WTC11 (cell line): ENCODE measurements around the gene ABHD6.

Experiments used
- ESRRA ChIP-seq: sonication (generic); formaldehyde crosslinking; IDR thresholded peaks from 2 replicates; pipeline ENCODE4 v1.8.1; 2022; ENCODE audit warnings: mild to moderate bottlenecking, missing genetic modification reagents, borderline replicate concordance
- JUN ChIP-seq: sonication (generic); formaldehyde crosslinking; IDR thresholded peaks from 2 replicates; pipeline ENCODE4 v1.8.0; 2023; ENCODE audit warnings: mild to moderate bottlenecking, missing genetic modification reagents
- NFE2L1 ChIP-seq: sonication (generic); formaldehyde crosslinking; IDR thresholded peaks from 2 replicates; pipeline ENCODE4 v1.8.1; 2023; ENCODE audit warnings: missing genetic modification reagents
- NFYB ChIP-seq: sonication (generic); formaldehyde crosslinking; conservative IDR thresholded peaks from 2 replicates; pipeline ENCODE4 v1.8.0; 2022; ENCODE audit warnings: low read depth, missing genetic modification reagents
- TP53 ChIP-seq: sonication (generic); formaldehyde crosslinking; IDR thresholded peaks from 2 replicates; pipeline ENCODE4 v1.8.1; 2023; ENCODE audit warnings: mild to moderate bottlenecking, missing genetic modification reagents
- TF ChIP-seq, protein P1 (sequence below): sonication (generic); formaldehyde crosslinking; conservative IDR thresholded peaks from 2 replicates; pipeline ENCODE4 v1.8.1; 2022; ENCODE audit warnings: mild to moderate bottlenecking, missing genetic modification reagents
- TF ChIP-seq, protein P2 (sequence below): fragments of 200-600 bp; IDR thresholded peaks from 2 replicates; pipeline ENCODE4 v1.8.0; 2022; ENCODE audit warnings: antibody characterized with exemption

DNA sequence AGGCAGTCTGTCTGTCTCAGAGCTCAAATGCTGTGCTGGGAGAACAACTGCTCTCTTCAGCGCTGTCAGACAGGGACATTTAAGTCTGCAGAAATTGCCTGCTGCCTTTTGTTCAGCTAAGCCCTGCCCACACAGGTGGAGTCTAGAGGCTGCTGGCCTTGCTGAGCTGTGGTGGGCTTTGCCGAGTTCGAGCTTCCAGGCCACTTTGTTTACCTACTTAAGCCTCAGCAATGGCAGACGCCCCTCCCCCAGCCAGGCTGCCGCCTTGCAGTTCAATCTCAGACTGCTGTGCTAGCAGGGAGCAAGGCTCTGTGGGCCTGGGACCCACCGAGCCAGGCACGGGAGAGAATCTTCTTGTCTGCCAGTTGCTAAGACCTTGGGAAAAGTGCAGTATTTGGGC, 43.5 kb downstream of the ABHD6 start:
- TF ChIP-seq NFE2L1 (CRISPR knock-in tag) (no peak), NFYB (CRISPR knock-in tag) (no peak), ESRRA (CRISPR knock-in tag) (no peak), JUN (CRISPR knock-in tag) (no peak), TP53 (CRISPR knock-in tag) (no peak)
- TF ChIP-seq, protein P1, sequence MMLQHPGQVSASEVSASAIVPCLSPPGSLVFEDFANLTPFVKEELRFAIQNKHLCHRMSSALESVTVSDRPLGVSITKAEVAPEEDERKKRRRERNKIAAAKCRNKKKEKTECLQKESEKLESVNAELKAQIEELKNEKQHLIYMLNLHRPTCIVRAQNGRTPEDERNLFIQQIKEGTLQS (CRISPR knock-in tag), result no peak
- TF ChIP-seq, protein P2, sequence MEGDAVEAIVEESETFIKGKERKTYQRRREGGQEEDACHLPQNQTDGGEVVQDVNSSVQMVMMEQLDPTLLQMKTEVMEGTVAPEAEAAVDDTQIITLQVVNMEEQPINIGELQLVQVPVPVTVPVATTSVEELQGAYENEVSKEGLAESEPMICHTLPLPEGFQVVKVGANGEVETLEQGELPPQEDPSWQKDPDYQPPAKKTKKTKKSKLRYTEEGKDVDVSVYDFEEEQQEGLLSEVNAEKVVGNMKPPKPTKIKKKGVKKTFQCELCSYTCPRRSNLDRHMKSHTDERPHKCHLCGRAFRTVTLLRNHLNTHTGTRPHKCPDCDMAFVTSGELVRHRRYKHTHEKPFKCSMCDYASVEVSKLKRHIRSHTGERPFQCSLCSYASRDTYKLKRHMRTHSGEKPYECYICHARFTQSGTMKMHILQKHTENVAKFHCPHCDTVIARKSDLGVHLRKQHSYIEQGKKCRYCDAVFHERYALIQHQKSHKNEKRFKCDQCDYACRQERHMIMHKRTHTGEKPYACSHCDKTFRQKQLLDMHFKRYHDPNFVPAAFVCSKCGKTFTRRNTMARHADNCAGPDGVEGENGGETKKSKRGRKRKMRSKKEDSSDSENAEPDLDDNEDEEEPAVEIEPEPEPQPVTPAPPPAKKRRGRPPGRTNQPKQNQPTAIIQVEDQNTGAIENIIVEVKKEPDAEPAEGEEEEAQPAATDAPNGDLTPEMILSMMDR, result no peak
